ENCODE measurements around the gene RTCA. TPM values are rescaled to one million over a fixed set of nuclear protein-coding genes. Genes with fewer than 3 reads are reported as not detected.

Gene RTCA
- total and polyA plus RNA-seq, 2 donors (not counting 1 experiment from before 2014, with no cell fraction given) = 15.7 to 31.0 TPM

- Mint-ChIP-seq H3K9me3 (ENCODE audit: insufficient read depth) (peaks cover 3% of the 10 kb centered on the region), H3K4me1 (no peaks in the 10 kb centered on the region), H3K27ac (no peak overlapping the region), H3K27me3 (no peaks in the 10 kb centered on the region), H3K4me3 (no peak overlapping the region)
- Histone ChIP-seq H3K27ac (ENCODE audit: low read length in 2 of 2) (no peak overlapping the region), H3K79me2 (ENCODE audit: control insufficient read depth, insufficient read depth, low read length) (no peaks in the 10 kb centered on the region), H3K4me2 (replicated peaks; ENCODE audit: low read depth, low read length, poor library complexity, severe bottlenecking) (no peak overlapping the region), H3K9ac (ENCODE audit: low read length) (no peak overlapping the region), H3K4me3 (ENCODE audit: control extremely low read depth in 1 of 5, extremely low read depth in 1 of 5, insufficient read depth in 1 of 5, low read depth in 2 of 5, low read length in 4 of 5) (no peak overlapping the region), H3K36me3 (replicated peaks in 1 of 2; ENCODE audit: control extremely low read depth in 1 of 2, control insufficient read depth in 1 of 2, extremely low read depth in 1 of 2, insufficient read depth in 2 of 2, low read length in 1 of 2) (no peaks in the 10 kb centered on the region), H3K4me1 (ENCODE audit: control insufficient read depth in 2 of 2, insufficient read depth in 2 of 2, low read length in 2 of 2) (no peaks in the 10 kb centered on the region), H3K27me3 (replicated peaks in 1 of 4; ENCODE audit: control extremely low read depth in 1 of 4, control insufficient read depth in 3 of 4, insufficient read depth in 4 of 4, low read length in 3 of 4) (no peaks in the 10 kb centered on the region), H2AFZ (ENCODE audit: insufficient read depth, low read depth, low read length, poor library complexity, severe bottlenecking) (no peak overlapping the region), H4K20me1 (ENCODE audit: control insufficient read depth, insufficient read depth, low read length, poor library complexity, severe bottlenecking) (no peaks in the 10 kb centered on the region), H3K9me3 (ENCODE audit: control extremely low read depth in 1 of 3, control insufficient read depth in 2 of 3, insufficient read depth in 1 of 3, low read length in 2 of 3) (no peaks in the 10 kb centered on the region)
- TF ChIP-seq EZH2 (IDR thresholded peaks at IDR 0.05; ENCODE audit: borderline replicate concordance, insufficient read depth, low read depth, low read length, poor library complexity, severe bottlenecking) (no peak), CTCF (IDR thresholded peaks at IDR 0.05) (no peak)
- WGBS (ENCODE audit: insufficient coverage) = no CpG with 5 or more reads among the region's 2 CpGs
- ATAC-seq (ENCODE audit: low read depth) = no peak
- no peak for DNase-seq
- POLR2A ChIA-PET = no interaction called here
- intact Hi-C loops (cut with micrococcal nuclease) = no loop called here
- CTCF ChIA-PET = no interaction called here
Measured at GRCh38 chr1:100304227-100304626, 38.2 kb downstream of the RTCA start.

GRCh38 chr1:100304921-100305320 is 38.9 kb downstream of the RTCA start:
- no peaks in the 10 kb centered on the region for H3K27me3 ChIP-seq (replicated peaks in 1 of 4; ENCODE audit: control extremely low read depth in 1 of 4, control insufficient read depth in 3 of 4, insufficient read depth in 4 of 4, low read length in 3 of 4)
- no peaks in the 10 kb centered on the region for H3K36me3 ChIP-seq (replicated peaks in 1 of 2; ENCODE audit: control extremely low read depth in 1 of 2, control insufficient read depth in 1 of 2, extremely low read depth in 1 of 2, insufficient read depth in 2 of 2, low read length in 1 of 2)
- DNase-seq (no peak), ATAC-seq (ENCODE audit: low read depth) (no peak)
- H3K27ac ChIP-seq (ENCODE audit: low read length in 2 of 2) = no peak overlapping the region
- H2AFZ ChIP-seq (ENCODE audit: insufficient read depth, low read depth, low read length, poor library complexity, severe bottlenecking) = no peak overlapping the region
- Mint-ChIP-seq H3K4me3 (no peak overlapping the region), H3K9me3 (ENCODE audit: insufficient read depth) (peaks cover 6% of the 10 kb centered on the region), H3K4me1 (no peaks in the 10 kb centered on the region), H3K27ac (no peak overlapping the region), H3K27me3 (no peaks in the 10 kb centered on the region)
- H3K4me1 ChIP-seq (ENCODE audit: control insufficient read depth in 2 of 2, insufficient read depth in 2 of 2, low read length in 2 of 2) = no peaks in the 10 kb centered on the region
- CTCF ChIA-PET = interaction anchor here (0.7 kb wide), 1 partner anchor 494 kb away, joined by 3 read pairs; no protein-coding TSS in a partner anchor
- no peaks in the 10 kb centered on the region for H3K79me2 ChIP-seq (ENCODE audit: control insufficient read depth, insufficient read depth, low read length)
- H4K20me1 ChIP-seq (ENCODE audit: control insufficient read depth, insufficient read depth, low read length, poor library complexity, severe bottlenecking) = no peaks in the 10 kb centered on the region
- POLR2A ChIA-PET = no interaction called here
- no peak overlapping the region for H3K9ac ChIP-seq (ENCODE audit: low read length)
- WGBS (ENCODE audit: insufficient coverage) = 100% methylated on average over 1 of the region's 3 CpGs
- no peaks in the 10 kb centered on the region for H3K9me3 ChIP-seq (ENCODE audit: control extremely low read depth in 1 of 3, control insufficient read depth in 2 of 3, insufficient read depth in 1 of 3, low read length in 2 of 3)
- intact Hi-C loops (cut with micrococcal nuclease) = no loop called here
- H3K4me3 ChIP-seq (ENCODE audit: control extremely low read depth in 1 of 5, extremely low read depth in 1 of 5, insufficient read depth in 1 of 5, low read depth in 2 of 5, low read length in 4 of 5) = no peak overlapping the region
- TF ChIP-seq CTCF (IDR thresholded peaks at IDR 0.05) (no peak), EZH2 (IDR thresholded peaks at IDR 0.05; ENCODE audit: borderline replicate concordance, insufficient read depth, low read depth, low read length, poor library complexity, severe bottlenecking) (no peak)
- H3K4me2 ChIP-seq (replicated peaks; ENCODE audit: low read depth, low read length, poor library complexity, severe bottlenecking) = no peak overlapping the region
